ENCODE data around the gene RANBP1. TPM values are rescaled to one million over a fixed set of nuclear protein-coding genes. Genes with fewer than 3 reads are reported as not detected.
"Not testable (repeated sequence)": the region's sequence is repeated elsewhere in the genome, so short reads cannot be mapped to it uniquely, and the experiment has no call there.

RANBP1 gene
- total RNA-seq, 4 donors from 2014 or later = 135 to 238 (median 176) TPM

DNA sequence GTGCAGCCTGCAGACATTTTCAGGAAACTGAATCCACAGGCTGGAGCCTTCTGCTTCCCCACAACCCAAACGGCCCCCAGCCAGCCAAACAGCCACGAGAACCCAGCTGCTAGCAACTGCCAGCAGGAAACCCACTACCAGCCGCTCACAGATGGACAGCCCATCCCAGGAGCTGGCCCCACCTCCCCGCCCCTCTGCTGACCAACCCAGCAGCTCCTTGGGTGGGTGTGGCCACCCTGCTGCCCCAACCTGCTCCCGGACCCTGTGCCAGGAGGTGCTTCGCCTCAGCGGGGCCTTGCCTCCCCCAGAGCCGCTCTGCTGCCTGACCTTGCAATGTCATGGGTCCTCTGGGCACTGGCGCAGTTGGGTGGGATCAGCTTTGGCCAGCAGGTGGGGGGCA, 43.2 kb downstream of the RANBP1 start:
- Histone ChIP-seq H3K9me3 (no peaks in the 10 kb centered on the region), H3K36me3 (no peaks in the 10 kb centered on the region), H3K27me3 (peaks cover 0 to 37% of the 10 kb centered on the region in 2 donors), H3K27ac (no peak overlapping the region), H3K4me3 (no peak overlapping the region), H3K4me1 (peaks cover 0 to 17% (median 6%) of the 10 kb centered on the region in 4 donors)
- no peak for TF ChIP-seq POLR2A (IDR thresholded peaks at IDR 0.05)
- TF ChIP-seq, protein P1, sequence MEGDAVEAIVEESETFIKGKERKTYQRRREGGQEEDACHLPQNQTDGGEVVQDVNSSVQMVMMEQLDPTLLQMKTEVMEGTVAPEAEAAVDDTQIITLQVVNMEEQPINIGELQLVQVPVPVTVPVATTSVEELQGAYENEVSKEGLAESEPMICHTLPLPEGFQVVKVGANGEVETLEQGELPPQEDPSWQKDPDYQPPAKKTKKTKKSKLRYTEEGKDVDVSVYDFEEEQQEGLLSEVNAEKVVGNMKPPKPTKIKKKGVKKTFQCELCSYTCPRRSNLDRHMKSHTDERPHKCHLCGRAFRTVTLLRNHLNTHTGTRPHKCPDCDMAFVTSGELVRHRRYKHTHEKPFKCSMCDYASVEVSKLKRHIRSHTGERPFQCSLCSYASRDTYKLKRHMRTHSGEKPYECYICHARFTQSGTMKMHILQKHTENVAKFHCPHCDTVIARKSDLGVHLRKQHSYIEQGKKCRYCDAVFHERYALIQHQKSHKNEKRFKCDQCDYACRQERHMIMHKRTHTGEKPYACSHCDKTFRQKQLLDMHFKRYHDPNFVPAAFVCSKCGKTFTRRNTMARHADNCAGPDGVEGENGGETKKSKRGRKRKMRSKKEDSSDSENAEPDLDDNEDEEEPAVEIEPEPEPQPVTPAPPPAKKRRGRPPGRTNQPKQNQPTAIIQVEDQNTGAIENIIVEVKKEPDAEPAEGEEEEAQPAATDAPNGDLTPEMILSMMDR (IDR thresholded peaks at IDR 0.05) = no peak
- TF ChIP-seq EP300 (IDR thresholded peaks at IDR 0.05) = no peak
- WGBS, 2 donors = 37 to 53% methylated on average over 9 of the region's 9 CpGs
- no peak for DNase-seq (ENCODE audit: low spot score in 2 of 2)

DNA sequence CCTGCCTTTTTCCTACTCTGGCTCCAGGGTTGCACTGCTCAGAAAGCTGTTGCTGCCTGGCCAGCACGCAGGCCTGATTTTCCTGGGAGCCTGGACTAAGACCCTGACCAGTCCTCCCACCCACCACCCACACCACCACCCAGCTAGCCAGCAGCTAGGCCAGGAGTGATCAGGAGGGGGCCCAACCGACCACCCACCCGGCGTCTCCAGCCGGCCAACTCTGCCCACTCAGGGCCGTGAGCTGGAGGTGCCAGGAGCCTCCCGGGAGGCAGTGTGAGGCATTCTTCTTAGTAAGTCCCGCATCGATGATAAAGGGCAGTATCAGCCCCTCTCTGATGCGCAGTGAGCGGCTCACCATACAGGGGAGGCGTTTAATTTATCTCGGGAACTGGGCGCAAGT, 43.6 kb downstream of the RANBP1 start:
- H3K9me3 ChIP-seq; DNase-seq (ENCODE audit: low spot score in 2 of 2); H3K27ac ChIP-seq; H3K36me3 ChIP-seq; H3K4me3 ChIP-seq: not testable (repeated sequence)
- WGBS, 2 donors = 62 to 67% methylated on average over 9 to 11 of the region's 14 CpGs
- H3K27me3 ChIP-seq = peaks cover 0 to 33% of the 10 kb centered on the region in 2 donors
- H3K4me1 ChIP-seq = peaks cover 0 to 13% (median 5%) of the 10 kb centered on the region in 4 donors

DNA sequence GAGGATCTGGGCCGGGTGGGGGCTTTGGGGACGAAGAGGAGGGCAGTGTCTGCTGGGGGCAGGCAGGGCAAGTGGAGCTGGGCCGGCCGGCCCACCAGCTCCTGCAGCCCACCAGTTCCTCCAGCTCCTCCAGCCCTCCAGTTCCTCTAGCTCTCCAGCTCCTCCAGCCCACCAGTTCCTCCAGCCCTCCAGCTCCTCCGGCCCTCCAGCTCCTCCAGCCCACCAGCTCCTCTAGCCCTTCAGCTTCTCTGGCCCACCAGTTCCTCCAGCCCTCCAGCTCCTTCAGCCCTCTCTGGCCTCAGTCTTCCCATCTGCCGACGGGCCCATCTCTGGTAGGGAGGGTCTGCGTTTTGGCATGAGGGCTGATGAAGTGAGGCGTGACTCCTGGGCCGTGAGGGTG, 44.1 kb downstream of the RANBP1 start:
- H3K9me3 ChIP-seq = no peaks in the 10 kb centered on the region
- H3K4me3 ChIP-seq = no peak overlapping the region
- peaks cover 0 to 8% (median 3%) of the 10 kb centered on the region in 4 donors for H3K4me1 ChIP-seq
- no peak overlapping the region for H3K27ac ChIP-seq
- no peaks in the 10 kb centered on the region for H3K36me3 ChIP-seq
- no peak for TF ChIP-seq EP300 (IDR thresholded peaks at IDR 0.05)
- TF ChIP-seq, protein P1 (IDR thresholded peaks at IDR 0.05) = no peak
- TF ChIP-seq POLR2A (IDR thresholded peaks at IDR 0.05) = no peak
- H3K27me3 ChIP-seq = peaks cover 0 to 28% of the 10 kb centered on the region in 2 donors
- no peak for DNase-seq (ENCODE audit: low spot score in 2 of 2)
- WGBS, 2 donors = 75 to 76% methylated on average over 10 of the region's 10 CpGs

DNA sequence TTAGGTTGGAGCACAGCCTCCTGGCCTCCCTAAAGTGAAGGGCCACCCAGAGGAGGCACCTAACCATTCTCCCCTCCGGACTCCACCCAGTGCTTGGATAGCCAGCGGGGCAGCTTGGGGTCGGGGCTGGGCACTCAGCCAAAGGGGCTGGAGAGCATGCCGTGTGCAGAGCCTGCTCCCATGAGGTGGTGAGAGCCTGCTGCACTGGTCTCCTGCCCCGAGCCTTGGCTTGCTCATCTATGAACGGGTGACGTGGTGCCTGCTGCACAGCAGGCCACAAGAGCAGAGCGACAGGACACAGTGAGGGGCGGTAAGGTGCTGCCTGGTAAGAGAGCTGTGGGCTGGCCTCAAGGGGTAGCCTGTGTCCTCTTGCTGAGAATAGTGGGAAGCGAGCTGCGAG, 49.0 kb downstream of the RANBP1 start:
- no peak overlapping the region for H3K4me3 ChIP-seq
- H3K27me3 ChIP-seq = no peaks in the 10 kb centered on the region
- WGBS, 2 donors = 62 to 88% methylated on average over 6 to 9 of the region's 11 CpGs
- no peak overlapping the region for H3K27ac ChIP-seq
- no peaks in the 10 kb centered on the region for H3K4me1 ChIP-seq
- DNase-seq (ENCODE audit: low spot score in 2 of 2) = no peak
- no peaks in the 10 kb centered on the region for H3K9me3 ChIP-seq
- H3K36me3 ChIP-seq = no peaks in the 10 kb centered on the region
- TF ChIP-seq POLR2A (IDR thresholded peaks at IDR 0.05) (no peak), EP300 (IDR thresholded peaks at IDR 0.05) (no peak)
- TF ChIP-seq, protein P1 (IDR thresholded peaks at IDR 0.05) = no peak

DNA sequence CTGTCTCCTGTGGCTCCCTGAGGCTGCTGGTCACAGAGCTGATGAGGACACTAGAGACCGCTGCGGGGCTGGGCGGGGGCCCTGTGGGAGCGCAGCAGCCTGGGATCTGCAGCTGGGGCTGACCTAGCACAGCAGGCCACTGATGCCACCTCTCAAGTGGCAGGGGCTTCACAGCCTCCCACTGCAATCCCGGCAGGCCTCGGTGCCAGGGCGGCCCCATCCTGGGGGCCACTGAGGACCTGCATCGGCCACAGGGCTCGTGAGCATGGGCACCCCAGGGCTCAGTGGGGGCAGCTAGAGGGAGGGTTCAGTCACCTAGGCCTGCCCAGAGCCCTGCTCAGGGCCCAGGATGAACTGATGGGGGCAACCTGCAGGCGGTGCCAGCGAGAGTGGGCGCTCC, 49.5 kb downstream of the RANBP1 start:
- Histone ChIP-seq H3K36me3 (no peaks in the 10 kb centered on the region), H3K9me3 (no peaks in the 10 kb centered on the region), H3K27me3 (no peaks in the 10 kb centered on the region), H3K4me3 (no peak overlapping the region), H3K4me1 (no peaks in the 10 kb centered on the region), H3K27ac (no peak overlapping the region)
- 87 to 96% methylated on average over 8 to 11 of the region's 12 CpGs for WGBS, 2 donors
- no peak for DNase-seq (ENCODE audit: low spot score in 2 of 2)
- TF ChIP-seq POLR2A (IDR thresholded peaks at IDR 0.05) (no peak), EP300 (IDR thresholded peaks at IDR 0.05) (no peak)
- TF ChIP-seq, protein P1 (IDR thresholded peaks at IDR 0.05) = no peak

DNA sequence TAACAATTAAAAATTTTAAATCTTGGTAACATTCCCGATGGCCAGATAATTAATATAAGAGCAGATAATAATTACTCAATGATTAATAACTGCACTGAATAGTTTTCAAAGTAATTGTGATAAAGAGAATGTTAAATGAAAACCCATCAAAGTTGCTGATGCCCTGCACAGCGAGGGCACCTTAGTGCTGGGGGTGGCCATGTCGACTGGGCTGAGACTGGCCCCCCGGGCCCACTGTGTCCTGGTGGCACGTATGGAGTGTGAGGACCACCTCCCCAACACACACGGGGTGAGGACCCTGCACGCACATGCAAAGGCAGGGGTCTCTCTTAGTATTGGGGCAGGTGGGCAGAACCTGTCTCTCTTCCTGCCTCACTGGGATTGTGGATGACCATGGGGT, 50.0 kb downstream of the RANBP1 start:
- Histone ChIP-seq H3K4me3 (no peak overlapping the region), H3K9me3 (no peaks in the 10 kb centered on the region), H3K36me3 (no peaks in the 10 kb centered on the region), H3K27ac (no peak overlapping the region), H3K27me3 (no peaks in the 10 kb centered on the region), H3K4me1 (no peaks in the 10 kb centered on the region)
- TF ChIP-seq, protein P1 (IDR thresholded peaks at IDR 0.05) = no peak
- TF ChIP-seq EP300 (IDR thresholded peaks at IDR 0.05) (no peak), POLR2A (IDR thresholded peaks at IDR 0.05) (no peak)
- no peak for DNase-seq (ENCODE audit: low spot score in 2 of 2)
- WGBS, 2 donors = 84 to 90% methylated on average over 7 of the region's 7 CpGs

Measured in tibial nerve (tissue), 4 donors.